GM18873 (cell line): ENCODE results near the gene TSPAN11.
A peak's percentile ranks its signal among the peaks of the same experiment; 100 is the strongest.

Source experiments
- ATAC-seq: cut with Tn5 transposase; IDR thresholded peaks from one replicate; pipeline ENCODE4 v1.9.1; 2021; ENCODE audit warnings: mild to moderate bottlenecking, moderate library complexity, moderate number of reproducible peaks; ENCODE audit not compliant: unreplicated experiment, low FRiP score

TSPAN11 gene

GRCh38 chr12:30997685-30998440 lies 71.3 kb downstream of the TSPAN11 start:
- ATAC-seq = no peak

- ATAC-seq = no peak
Measured at GRCh38 chr12:30999011-30999410, 72.5 kb downstream of the TSPAN11 start.

GRCh38 chr12:30999723-31000122 lies 73.2 kb downstream of the TSPAN11 start:
- no peak for ATAC-seq

- ATAC-seq = no peak
Measured at GRCh38 chr12:31000751-31001150, 74.2 kb downstream of the TSPAN11 start.

GRCh38 chr12:31001581-31002360 lies 75.2 kb downstream of the TSPAN11 start:
- ATAC-seq = no peak

GRCh38 chr12:31002361-31002725 lies 75.8 kb downstream of the TSPAN11 start:
- ATAC-seq = no peak

GRCh38 chr12:31002999-31003398 lies 76.5 kb downstream of the TSPAN11 start:
- peak; percentile 44 for ATAC-seq

- ATAC-seq = no peak
Measured at GRCh38 chr12:31003861-31004640, 77.5 kb downstream of the TSPAN11 start.

- no peak for ATAC-seq
Measured at GRCh38 chr12:31004666-31005065, 78.1 kb downstream of the TSPAN11 start.

GRCh38 chr12:31005256-31005943 lies 78.9 kb downstream of the TSPAN11 start:
- ATAC-seq = no peak

- ATAC-seq = no peak
Measured at GRCh38 chr12:31005944-31006361, 79.4 kb downstream of the TSPAN11 start.

GRCh38 chr12:31006416-31007152 lies 80.0 kb downstream of the TSPAN11 start:
- no peak for ATAC-seq

- ATAC-seq = no peak
Measured at GRCh38 chr12:31007153-31007495, 80.6 kb downstream of the TSPAN11 start.

GRCh38 chr12:31007636-31008175 lies 81.2 kb downstream of the TSPAN11 start:
- no peak for ATAC-seq

- ATAC-seq = no peak
Measured at GRCh38 chr12:31008241-31008761, 81.8 kb downstream of the TSPAN11 start.

GRCh38 chr12:31008961-31009840 lies 82.7 kb downstream of the TSPAN11 start:
- ATAC-seq = no peak

- ATAC-seq = no peak
Measured at GRCh38 chr12:31009976-31010375, 83.4 kb downstream of the TSPAN11 start.

- ATAC-seq = no peak
Measured at GRCh38 chr12:31011336-31011735, 84.8 kb downstream of the TSPAN11 start.
